GM21390 (cell line): ENCODE results near the gene RNF215.
"Not testable (repeated sequence)": the region's sequence is repeated elsewhere in the genome, so short reads cannot be mapped to it uniquely, and the experiment has no call there.

Source experiments
- ATAC-seq: cut with Tn5 transposase; IDR thresholded peaks from one replicate; pipeline ENCODE4 v1.9.1; 2021; ENCODE audit not compliant: unreplicated experiment

Gene RNF215

DNA sequence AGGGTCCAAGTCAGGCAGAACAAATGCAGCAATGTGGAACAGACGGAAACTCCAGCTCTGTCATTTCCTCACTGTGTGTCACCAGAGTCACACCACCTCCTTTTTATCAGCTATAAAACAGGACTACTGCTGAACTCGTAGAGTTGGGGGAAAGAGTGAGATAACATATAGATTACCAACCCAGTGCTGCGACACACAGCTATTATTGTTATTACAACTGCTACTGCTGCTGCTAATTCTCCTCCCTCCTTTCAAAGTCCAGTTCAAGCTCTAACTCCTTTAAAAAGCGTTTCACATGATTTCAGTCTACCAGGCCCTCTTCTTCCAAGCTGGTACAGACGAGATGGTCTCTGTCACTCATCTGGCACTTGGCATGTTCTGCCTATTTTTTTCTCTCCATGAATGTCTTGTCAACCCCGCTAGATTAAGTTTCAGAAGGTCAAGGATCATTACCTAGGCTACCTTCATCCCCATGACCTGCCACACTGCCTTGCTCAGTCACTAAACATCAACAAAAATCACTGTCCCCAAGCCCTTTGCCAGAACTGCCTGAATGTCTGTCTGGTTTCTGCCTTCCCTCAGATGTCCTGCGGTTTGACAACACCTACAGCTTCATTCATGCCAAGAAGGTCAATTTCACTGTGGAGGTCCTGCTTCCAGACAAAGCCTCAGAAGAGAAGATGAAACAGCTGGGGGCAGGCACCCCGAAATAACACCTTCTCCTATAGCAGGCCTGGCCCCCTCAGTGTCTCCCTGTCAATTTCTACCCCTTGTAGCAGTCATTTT, 34.7 kb upstream of the RNF215 start:
- no peak for ATAC-seq

DNA sequence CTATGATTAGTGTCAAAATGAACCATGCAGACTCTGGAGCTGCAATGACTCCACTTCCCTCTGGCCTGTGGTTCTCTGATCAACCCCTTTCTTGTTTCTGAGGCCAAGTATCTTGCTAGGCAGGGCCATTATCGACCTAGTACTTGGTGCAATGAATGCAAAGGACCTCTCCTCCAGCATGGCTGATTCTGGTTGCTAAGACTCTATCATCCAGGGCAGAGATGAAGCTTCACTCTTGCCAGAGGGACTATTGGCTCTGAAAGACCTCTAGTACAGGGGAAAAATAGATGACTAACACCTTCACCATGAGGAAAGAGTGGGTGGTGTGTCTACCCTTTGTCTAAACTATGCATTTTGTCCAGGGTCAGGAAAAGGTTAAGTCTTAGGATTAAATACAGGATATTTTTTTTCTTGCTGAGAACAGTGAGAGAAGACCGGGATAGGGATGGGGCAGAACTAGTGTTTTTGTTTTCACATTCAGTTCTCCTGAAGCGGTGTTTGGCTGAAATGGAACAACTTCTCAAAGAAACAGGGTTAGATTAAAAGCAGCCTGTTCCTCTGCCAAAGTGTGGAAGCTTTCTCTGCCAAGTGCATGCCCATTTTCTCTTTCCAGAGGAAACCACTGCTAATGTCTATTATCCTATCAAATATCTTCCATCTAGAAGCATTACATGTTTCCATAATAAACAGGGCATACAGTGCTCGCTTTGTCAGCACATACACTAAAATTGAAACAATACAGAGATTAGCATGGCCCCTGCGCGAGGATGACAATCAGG, 33.3 kb upstream of the RNF215 start:
- ATAC-seq: no peak

DNA sequence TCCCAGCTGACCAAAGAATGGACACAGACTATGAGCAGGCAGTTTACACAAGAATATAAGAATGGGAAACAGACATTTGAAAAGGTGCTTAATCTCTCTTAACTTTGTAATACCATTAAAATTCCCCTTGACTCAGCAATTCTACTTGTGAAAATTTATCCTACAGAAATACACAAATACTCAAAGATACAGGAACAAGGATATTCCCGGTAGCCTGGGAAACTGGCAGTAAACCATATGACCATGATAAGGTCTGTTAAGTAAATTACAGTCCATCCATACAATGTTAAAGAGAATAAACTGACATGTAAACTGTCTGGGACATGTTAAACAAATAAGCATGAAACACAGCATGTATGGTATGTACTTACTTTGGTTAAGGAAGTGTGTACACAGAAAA, 29.6 kb upstream of the RNF215 start:
- ATAC-seq: no peak

DNA sequence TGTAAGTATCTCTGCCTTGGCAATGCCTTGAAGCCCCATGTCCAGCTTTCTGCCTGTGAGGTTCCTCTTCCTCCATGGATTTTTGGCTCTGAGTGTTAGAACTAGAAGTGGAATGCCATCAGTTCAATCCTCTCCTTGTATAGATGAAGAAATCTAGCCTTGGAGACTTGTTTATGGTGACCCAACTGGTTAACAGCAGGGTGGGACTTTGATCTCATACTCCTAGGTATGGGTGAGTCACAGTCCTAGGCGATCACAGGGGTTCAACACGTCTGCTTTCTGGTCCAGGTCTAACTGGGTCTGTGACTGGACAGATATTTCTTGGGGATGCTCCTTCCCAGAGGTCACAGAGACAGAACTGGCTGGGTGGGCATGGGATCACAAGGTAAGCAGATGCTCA, 29.2 kb upstream of the RNF215 start:
- no peak for ATAC-seq

DNA sequence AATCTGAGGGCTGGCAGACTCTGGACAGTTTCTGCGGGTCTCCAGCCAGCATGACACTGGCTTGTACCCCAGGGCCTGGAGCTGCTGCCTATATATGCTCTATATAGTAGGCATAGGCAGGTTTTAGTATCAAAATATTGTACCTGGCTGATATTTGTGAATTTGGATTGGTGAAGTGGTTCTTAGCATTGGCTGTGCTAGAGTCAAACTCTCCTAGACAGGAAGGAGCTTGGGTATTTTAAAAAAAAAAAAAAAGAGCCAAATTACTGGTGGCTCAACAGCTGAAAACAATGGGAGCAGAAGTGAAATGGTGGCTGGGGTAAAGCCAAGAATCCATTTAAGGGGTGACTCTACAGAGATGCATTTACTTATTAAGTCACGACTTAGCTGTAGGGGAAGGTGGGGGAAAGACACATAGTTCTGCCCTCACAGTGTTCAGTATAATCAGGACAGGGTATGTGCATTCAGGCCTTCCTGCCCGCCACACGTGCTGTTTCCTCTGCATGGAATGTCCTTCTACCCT, 27.4 kb upstream of the RNF215 start:
- no peak for ATAC-seq

DNA sequence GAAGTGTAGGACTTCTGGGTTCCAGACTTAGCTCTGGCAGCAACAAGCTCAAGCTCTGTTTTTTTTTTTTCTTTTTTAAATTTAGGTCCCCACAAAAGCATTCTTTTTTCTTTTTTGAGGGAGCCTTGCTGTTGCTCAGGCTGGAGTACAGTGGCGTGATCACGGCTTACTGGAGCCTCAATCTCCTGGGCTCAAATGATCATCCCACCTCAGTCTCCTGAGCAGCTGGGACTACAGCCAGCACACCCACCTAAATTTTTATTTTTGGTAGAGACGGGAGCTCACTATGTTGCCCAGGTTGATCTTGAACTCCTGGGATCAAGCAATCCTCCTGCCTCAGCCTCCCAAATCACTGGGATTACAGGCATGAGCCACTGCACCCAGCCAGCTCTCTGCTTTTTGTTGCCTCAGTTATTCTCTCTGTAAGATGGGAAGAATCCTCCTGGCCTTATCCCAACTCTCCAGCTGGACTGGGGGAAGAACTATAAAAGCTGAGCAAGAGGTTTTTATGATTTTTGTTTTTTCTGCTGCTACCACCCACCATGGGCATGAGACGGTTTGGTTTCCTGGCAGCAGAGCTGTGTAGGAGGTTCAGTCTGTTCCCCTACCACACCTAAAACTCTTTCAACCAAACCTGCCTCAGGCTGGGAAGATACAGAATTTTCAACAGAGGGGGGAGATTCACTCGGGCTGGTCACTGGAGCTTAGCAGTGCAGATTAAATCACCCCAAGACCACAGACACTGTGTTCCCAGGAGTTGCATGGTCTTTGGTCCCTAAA, 26.7 kb upstream of the RNF215 start:
- ATAC-seq: no peak

DNA sequence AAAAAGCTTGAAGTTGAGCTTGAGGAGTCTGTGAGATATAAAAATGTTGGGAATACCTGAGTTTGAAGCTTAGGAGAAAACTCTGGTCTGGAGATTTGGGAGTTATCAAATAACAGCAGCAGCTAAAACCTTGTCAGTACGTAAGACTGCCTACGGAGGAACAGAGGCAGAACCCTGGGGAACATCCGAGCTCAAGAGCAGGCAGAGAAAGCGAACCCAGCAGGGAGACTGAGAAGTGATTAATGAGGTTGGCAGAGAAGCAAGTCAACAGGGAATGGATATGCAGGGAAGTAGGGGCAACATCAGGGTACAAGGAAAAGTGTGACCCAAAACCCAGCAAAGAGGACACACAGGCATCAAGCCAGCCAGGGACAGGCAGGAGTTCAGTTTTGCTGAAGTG, 25.8 kb upstream of the RNF215 start:
- ATAC-seq: no peak

DNA sequence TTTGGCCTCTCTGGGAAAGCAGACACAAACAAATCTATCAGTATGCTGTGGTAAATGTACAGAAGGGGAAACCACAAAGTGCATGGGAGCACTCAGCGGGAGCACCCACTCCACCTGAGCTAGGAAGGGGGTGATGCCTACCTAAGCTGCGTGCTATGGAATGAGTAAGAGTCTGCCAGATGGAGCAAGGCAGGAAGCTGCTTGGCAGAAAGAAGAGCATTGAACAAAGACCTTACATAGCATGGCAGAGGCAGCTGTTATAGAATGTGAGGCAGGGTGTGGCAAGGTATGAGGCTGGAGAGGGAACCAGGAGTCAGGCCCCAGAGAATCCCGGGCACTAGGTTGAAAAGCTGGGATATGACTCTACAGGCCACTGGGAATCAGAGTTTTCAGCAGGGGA, 24.6 kb upstream of the RNF215 start:
- no peak for ATAC-seq

DNA sequence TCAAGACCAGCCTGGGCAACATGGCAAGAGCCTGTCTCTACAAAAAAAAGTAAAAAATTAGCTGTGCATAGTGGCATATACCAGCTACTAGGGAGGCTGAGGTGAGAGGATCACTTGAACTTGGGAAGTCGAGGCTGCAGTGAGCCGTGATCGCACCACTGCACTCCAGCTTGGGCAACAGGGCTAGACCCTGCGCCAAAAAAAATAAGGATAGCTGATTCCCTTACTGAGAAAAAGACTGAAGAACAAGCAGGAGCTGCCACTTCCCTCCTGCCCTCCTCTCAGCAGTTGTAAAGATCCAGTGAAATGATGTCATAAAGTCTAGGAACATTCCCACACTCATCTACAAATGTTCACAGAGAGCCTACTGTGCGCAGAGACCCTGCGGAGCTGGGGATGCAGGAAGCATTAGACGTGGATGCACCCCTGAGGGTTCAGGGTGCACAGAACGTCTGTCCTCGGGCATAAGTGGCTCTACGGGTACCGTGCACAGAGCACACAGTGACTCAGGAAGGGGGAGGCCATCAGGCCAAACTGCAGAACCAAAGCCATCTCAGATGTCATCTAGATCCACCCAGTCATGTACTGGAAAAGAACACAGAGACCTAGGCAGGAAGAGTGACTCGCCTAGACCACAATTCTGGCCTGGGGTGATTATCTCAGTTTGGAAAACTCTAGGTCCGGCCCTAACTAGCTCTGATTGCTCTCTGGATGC, 21.3 kb upstream of the RNF215 start:
- no peak for ATAC-seq

DNA sequence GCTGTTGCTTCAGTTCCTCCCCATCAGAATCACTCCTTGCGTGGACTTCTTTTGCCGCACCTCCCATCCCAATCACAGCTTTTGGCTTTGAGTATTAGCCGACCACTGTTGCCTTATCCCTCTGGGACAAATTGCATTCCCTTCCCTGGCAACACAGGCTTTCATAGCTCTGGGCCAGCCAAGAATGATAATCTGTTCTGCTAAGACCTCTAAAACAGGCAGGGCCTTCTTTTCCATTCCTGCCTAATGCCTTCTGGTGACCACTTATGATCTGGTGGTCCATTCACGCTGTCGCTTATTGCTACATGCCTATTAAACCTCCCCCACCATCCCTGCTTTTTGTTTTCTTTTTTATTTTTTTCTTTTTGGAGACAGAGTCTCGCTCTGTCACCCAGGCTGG, 19.2 kb upstream of the RNF215 start:
- no peak for ATAC-seq

DNA sequence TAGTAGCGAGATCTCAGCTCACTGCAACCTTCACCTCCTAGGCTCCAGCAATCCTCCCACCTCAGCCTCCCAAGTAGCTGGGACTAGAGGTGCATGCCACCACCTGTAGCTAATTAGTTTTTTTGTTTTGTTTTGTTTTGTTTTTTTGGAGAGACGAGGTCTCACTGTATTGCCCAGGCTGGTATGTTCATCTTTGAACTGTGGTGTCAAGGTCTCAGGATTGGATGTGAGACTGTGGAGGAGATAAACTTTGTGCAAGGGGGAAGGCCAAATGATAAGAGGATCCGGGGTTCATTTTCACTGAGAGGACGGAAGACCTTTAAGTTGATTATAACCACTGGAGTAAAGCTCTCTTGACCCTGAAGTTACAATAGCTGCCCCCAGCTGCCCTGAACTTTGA, 18.5 kb upstream of the RNF215 start:
- no peak for ATAC-seq

DNA sequence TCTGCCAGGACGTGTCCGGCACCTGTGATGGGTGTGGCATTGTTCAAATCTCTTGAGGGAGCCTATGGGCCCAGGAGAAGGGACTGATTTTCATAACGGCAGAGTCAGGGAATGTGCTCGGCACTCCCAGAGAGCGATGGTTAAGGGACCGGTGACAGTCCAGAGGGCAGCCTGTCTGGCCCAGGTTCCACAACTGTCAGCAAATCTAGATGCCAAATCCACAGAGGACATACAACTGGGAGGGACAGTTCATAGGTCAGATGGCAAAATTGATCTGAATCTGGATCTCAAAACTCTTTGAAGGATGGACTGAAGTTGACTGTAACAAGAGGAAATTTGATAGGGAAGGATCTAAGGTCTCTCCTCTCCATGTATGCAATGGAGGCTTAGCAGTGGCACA, 17.1 kb upstream of the RNF215 start:
- ATAC-seq: no peak

DNA sequence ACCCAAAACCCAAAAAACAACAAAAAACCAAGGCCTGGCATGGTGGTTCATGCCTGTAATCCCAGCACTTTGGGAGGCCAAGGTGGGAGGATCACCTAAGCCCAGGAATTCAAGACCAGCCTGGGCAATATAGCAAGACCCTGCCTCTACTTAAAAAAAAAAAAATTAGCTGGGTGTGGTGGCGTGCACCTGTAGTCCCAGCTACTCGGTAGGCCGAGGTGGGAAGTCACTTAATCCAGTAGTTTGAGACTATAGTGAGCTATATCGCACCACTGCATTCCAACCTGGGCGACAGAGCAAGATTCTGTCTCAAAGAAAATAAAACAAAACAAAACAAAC, 15.5 kb upstream of the RNF215 start:
- not testable (repeated sequence) for ATAC-seq

DNA sequence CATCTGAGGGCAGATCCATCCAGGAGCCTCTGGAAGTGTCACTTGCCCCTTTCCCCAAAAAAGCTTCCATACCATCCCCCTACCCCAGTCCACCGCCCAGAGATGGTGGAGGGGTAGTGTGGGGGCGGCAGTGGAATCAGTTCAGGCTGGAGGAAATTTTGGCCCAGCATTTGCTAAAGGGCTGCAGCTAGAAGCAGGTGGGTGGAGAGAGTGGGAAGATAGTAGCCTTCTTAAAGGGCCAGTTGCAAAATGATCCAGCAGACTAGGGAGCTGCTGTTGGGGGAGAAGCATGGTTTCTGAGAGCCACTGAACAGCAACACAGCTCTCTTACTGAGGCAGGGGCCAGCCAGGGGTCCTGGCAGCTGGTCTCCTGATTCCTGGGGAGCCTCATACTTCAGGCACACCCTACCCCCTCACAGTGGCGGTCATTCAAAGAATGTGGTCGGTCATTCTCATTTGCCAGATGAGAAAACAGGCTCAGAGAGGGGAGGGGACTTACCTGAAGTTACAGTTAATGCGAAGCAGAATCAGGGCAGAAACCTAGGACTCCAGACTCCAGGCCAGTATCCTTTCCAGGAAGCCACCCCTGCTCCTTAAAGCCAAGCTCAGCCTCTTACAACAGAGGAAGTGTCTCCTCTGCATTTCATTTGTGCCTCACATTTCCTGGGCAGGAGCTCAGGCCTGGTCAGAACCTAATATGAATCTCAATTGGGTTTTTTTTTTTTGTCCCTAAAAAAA, 15.0 kb upstream of the RNF215 start:
- ATAC-seq: no peak

DNA sequence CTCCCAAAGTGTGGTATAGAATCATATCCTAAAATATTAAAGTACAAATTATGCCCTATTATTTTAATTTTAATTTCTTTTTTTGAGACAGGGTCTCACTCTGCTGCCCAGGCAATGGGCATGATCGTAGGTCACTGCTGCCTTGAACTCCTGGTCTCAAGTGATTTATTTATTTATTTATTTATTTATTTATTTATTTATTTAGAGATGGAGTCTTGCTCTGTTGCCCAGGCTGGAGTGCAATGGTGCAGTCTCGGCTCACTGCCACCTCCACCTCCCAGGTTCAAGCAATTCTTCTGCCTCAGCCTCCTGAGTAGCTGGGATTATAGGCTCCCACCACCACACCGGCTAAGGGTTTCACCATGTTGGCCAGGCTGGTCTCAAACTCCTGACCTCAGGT, 13.8 kb upstream of the RNF215 start:
- not testable (repeated sequence) for ATAC-seq

DNA sequence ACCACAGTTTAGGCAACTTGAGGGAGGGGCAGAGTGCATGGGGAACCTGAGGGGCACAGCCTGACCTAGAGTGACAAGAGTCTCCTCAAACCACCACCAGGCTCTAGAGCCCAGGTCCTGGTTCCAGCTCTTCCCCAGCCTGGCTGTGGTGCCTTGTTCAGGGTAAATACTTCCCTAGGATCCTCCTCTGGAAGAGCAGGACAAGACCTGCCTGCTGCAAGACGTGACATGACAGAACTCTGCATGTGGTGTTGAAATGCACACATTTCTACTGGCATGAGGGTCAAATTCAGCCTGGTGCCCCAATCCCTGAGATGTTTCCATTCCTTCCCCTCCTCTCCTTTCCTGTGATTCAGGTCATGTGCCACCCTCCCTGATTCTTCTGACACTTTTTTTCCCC, 12.9 kb upstream of the RNF215 start:
- no peak for ATAC-seq

DNA sequence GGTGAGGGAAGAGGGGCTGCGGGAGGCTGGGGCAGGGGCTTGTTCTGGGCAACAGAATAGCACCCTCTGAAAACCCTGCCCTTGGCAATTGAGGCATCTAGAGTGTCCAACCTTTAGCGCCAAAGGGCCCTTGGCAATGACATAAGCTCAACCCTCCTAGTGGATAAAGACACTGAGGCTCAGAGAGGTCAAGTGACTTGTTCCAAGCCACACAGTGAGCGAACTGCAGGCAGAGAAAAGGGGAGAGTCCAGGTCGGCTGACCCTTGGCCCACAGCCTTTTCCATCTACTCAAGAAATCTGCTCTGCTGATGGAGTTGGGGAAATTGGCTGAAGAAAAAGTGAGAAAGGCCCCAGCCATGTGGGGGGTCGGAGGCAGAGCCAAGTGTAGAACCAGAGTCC, 12.5 kb upstream of the RNF215 start:
- no peak for ATAC-seq

DNA sequence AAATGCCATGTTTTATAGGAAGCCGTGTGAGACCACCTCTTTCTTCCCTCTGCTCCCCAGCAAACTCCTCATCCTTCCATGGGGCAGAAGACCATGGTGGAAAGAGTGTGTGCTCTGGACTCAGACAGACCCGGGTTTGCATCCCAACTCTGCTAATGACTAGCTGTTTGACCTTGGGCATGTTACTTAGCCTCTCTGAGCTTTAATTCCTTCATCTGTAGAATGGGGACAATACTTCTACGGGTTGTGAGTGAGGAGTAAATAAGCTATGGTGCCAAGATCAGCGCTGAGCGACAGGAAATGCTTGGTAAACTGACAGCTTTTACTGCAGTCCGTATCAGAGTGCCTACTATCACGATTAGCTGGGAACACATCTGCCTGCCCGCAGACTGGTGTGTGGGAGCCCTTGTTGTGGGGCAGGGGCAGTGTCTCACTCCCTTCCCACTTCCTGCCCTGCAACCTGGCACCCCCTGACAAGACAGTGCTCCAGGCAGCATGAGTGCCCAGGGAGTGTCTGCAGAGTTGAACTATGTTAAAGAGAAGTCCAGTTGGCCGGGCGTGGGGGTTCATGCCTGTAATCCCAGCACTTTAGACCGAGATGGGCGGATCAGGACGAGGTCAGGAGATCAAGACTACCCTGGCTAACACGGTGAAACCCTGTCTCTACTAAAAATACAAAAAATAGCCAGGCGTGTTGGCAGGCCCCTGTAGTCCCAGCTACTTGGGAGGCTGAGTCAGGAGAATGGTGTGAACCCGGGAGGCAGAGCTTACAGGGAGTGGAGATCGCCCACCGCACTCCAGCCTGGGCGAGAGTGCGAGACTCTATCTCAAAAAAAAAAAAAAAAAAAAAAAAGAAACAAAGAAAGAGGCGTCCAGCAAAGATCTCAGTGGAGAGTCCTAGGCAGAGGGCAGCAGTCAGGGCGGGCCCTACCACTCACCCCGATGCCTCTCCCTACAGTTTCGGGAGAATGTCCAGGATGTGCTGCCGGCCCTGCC, 11.8 kb upstream of the RNF215 start:
- ATAC-seq: no peak
